Endodermal cell (in vitro differentiated cells): ENCODE data around the gene MACROD2. TPM values are rescaled to one million over a fixed set of nuclear protein-coding genes. Genes with fewer than 3 reads are reported as not detected.

Experiments
- DNase-seq: peaks from one replicate; pipeline ENCODE4 v3.0.0-alpha.2; 2017
- H3K27ac ChIP-seq: 2 replicates; pipeline ENCODE4 v1.5.1; 2013; ENCODE audit warnings: mild to moderate bottlenecking, low read depth, low read length, moderate library complexity
- H3K27me3 ChIP-seq: 2 replicates; pipeline ENCODE4 v1.6.1; 2013; ENCODE audit warnings: mild to moderate bottlenecking, low read length, moderate library complexity; ENCODE audit not compliant: insufficient read depth, control insufficient read depth, poor library complexity, severe bottlenecking
- H3K36me3 ChIP-seq: 2 replicates; pipeline ENCODE4 v1.7.0; 2013; ENCODE audit warnings: mild to moderate bottlenecking, low read length, moderate library complexity; ENCODE audit not compliant: control insufficient read depth, insufficient read depth
- H3K4me1 ChIP-seq: one replicate; pipeline ENCODE4 v1.7.0; 2013; ENCODE audit warnings: low read length; ENCODE audit not compliant: control insufficient read depth, insufficient read depth
- H3K4me3 ChIP-seq: 2 replicates; pipeline ENCODE4 v1.5.1; 2013; ENCODE audit warnings: mild to moderate bottlenecking, low read length, moderate library complexity
- H3K9ac ChIP-seq: 2 replicates; pipeline ENCODE4 v1.6.1; 2013; ENCODE audit warnings: mild to moderate bottlenecking, low read length, moderate library complexity; ENCODE audit not compliant: poor library complexity, severe bottlenecking; ENCODE audit errors: extremely low read depth
- H3K9me3 ChIP-seq: 2 replicates; pipeline ENCODE4 v1.6.1; 2013; ENCODE audit warnings: mild to moderate bottlenecking, low read length, moderate library complexity; ENCODE audit not compliant: control insufficient read depth
- H3K27ac Mint-ChIP-seq: 2 replicates; pipeline ENCODE4 v1.8.0; 2020; ENCODE audit warnings: mixed read lengths
- H3K27me3 Mint-ChIP-seq: 2 replicates; pipeline ENCODE4 v1.8.0; 2021; ENCODE audit warnings: mild to moderate bottlenecking, mixed read lengths; ENCODE audit not compliant: insufficient read depth
- H3K36me3 Mint-ChIP-seq: 2 replicates; pipeline ENCODE4 v1.8.0; 2020; ENCODE audit warnings: low read depth, mixed read lengths
- H3K4me1 Mint-ChIP-seq: 2 replicates; pipeline ENCODE4 v1.8.0; 2020; ENCODE audit warnings: mixed read lengths
- H3K4me3 Mint-ChIP-seq: 2 replicates; pipeline ENCODE4 v1.8.0; 2020; ENCODE audit warnings: mild to moderate bottlenecking, moderate library complexity, mixed read lengths
- H3K9me3 Mint-ChIP-seq: 2 replicates; pipeline ENCODE4 v1.8.0; 2020; ENCODE audit warnings: mild to moderate bottlenecking, mixed read lengths
- CTCF ChIP-seq: fragments of 200-600 bp; sonication (generic); conservative IDR thresholded peaks from 2 replicates; pipeline ENCODE4 v1.5.0; 2021; ENCODE audit warnings: antibody characterized with exemption, mild to moderate bottlenecking
- WGBS, 2 experiments: methylation state at CpG; one replicate each; pipeline versions ENCODE4 v1.1.5 to v1.1.7; 2013; ENCODE audit warnings: missing lambda C conversion rate in 2 of 2, mixed read lengths in 1 of 2; ENCODE audit not compliant: insufficient coverage in 1 of 2, insufficient read length in 1 of 2; 5-methylcytosine and 5-hydroxymethylcytosine counted together
- total RNA-seq, 2 donors: library from RNA; stranded (reverse); fragmentation: NEBNext Ultra II Directional in 1 of 2; extraction: Animal tissue kit (Norgen Biotek cat#: 25700) in 1 of 2; gene quantifications; 2 replicates in 1 of 2; 3 replicates in 1 of 2; pipeline ENCODE4 v1.2.1, GENCODE V29; 2021

Gene MACROD2
- total RNA-seq, 2 donors from 2014 or later: 2.3 to 4.8 TPM

GRCh38 chr20:15296422-15296821 is 1301.1 kb downstream of the MACROD2 start:
- H3K4me3 Mint-ChIP-seq: no peak overlapping the region
- no peak overlapping the region for H3K27ac Mint-ChIP-seq
- H3K9me3 ChIP-seq: no peaks in the 10 kb centered on the region
- H3K27me3 Mint-ChIP-seq: no peaks in the 10 kb centered on the region
- no peak for TF ChIP-seq CTCF
- no peaks in the 10 kb centered on the region for H3K4me1 Mint-ChIP-seq
- H3K36me3 ChIP-seq: no peaks in the 10 kb centered on the region
- H3K4me1 ChIP-seq: no peaks in the 10 kb centered on the region
- H3K9me3 Mint-ChIP-seq: no peaks in the 10 kb centered on the region
- H3K9ac ChIP-seq: no peak overlapping the region
- H3K27ac ChIP-seq: no peak overlapping the region
- H3K36me3 Mint-ChIP-seq: no peaks in the 10 kb centered on the region
- no peak for DNase-seq
- no peaks in the 10 kb centered on the region for H3K27me3 ChIP-seq
- no peak overlapping the region for H3K4me3 ChIP-seq

- Mint-ChIP-seq H3K4me3 (no peak overlapping the region), H3K27me3 (no peaks in the 10 kb centered on the region), H3K4me1 (no peaks in the 10 kb centered on the region), H3K36me3 (no peaks in the 10 kb centered on the region), H3K9me3 (no peaks in the 10 kb centered on the region), H3K27ac (no peak overlapping the region)
- H3K27ac ChIP-seq: no peak overlapping the region
- no peaks in the 10 kb centered on the region for H3K36me3 ChIP-seq
- TF ChIP-seq CTCF: no peak
- no peaks in the 10 kb centered on the region for H3K27me3 ChIP-seq
- DNase-seq: no peak
- no peaks in the 10 kb centered on the region for H3K4me1 ChIP-seq
- WGBS, 2 experiments: 93 to 100% methylated on average over 2 to 4 of the region's 5 CpGs
- H3K9me3 ChIP-seq: no peaks in the 10 kb centered on the region
- H3K4me3 ChIP-seq: no peak overlapping the region
- H3K9ac ChIP-seq: no peak overlapping the region
Measured at GRCh38 chr20:15297059-15297875, 1302.0 kb downstream of the MACROD2 start.

GRCh38 chr20:15302075-15302474 is 1306.8 kb downstream of the MACROD2 start:
- no peak overlapping the region for H3K27ac ChIP-seq
- no peaks in the 10 kb centered on the region for H3K9me3 ChIP-seq
- no peak overlapping the region for H3K4me3 Mint-ChIP-seq
- no peaks in the 10 kb centered on the region for H3K27me3 ChIP-seq
- no peak overlapping the region for H3K9ac ChIP-seq
- H3K4me3 ChIP-seq: no peak overlapping the region
- no peak for DNase-seq
- no peaks in the 10 kb centered on the region for H3K27me3 Mint-ChIP-seq
- 94 to 98% methylated on average over 4 to 5 of the region's 5 CpGs for WGBS, 2 experiments
- no peaks in the 10 kb centered on the region for H3K36me3 Mint-ChIP-seq
- no peaks in the 10 kb centered on the region for H3K9me3 Mint-ChIP-seq
- H3K4me1 Mint-ChIP-seq: no peaks in the 10 kb centered on the region
- no peaks in the 10 kb centered on the region for H3K36me3 ChIP-seq
- TF ChIP-seq CTCF: no peak
- H3K27ac Mint-ChIP-seq: no peak overlapping the region
- H3K4me1 ChIP-seq: no peaks in the 10 kb centered on the region
